ENCODE results near the gene BBX. TPM values are rescaled to one million over a fixed set of nuclear protein-coding genes. Genes with fewer than 3 reads are reported as not detected.

The BBX gene
- total RNA-seq, 1 experiment from 2014 or later: 73.2 TPM

DNA sequence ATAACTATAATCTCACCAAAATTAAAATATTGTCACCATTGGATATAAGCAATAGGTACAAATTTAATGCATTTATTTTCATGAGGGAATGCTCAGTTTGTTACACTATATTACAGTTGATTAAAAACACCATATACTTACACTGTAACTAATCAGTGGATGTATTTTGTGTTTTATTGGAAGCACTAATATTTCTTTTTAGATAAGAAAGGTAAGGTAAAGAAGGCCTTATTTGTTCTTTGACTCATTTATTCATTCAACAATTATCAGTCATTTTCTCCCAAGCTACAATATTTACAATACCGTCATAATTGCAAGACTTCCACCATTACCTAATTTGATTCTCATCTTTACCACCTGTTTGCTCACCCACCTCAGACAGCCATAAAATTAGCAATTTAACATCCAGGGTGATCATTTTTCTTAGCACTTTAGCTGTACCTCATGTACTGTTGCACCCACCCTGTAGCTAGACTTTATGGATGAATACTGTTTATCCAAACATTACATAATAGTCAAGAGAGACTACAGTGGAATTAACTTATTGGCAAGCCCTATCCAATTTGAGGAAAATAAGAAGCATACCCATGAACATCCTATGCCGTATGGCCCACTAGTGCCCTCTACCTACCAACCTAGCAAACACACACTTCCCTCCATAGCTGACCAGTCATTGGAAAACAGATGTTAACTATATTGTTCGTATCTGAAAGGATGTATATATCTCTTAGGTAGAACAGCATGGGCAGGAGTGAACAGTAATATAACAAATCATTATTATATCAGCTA lies 229.6 kb downstream of the BBX start:
- POLR2A ChIA-PET: interaction anchor here (1.2 kb wide), 1 partner anchor 331 kb away, joined by 3 read pairs; no protein-coding TSS in a partner anchor

DNA sequence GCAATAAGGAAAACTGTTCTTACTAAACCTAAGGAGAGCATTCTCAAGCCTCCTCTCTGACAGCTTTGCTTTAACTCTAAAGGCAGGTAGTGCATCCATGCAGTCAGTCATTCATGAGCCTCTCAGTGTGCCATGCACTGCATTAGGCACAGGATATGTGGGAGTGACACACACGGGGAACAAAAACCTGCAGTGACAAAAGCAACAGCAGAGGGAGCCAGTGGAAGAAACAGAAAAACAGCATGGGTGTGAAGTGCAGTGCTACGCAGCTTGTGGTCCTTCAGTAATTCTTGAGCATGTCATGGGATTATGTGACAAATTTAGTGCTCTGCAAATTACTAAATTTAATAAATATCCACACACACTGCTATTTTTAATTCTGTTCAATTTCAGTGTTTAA lies 230.7 kb downstream of the BBX start:
- Mint-ChIP-seq H3K27ac (ENCODE audit: low read depth, unreplicated experiment) (no peak overlapping the region), H3K4me3 (ENCODE audit: unreplicated experiment) (no peak overlapping the region), H3K4me1 (ENCODE audit: insufficient read depth, unreplicated experiment) (peaks cover 6% of the 10 kb centered on the region), H3K27me3 (ENCODE audit: insufficient read depth, unreplicated experiment) (no peaks in the 10 kb centered on the region), H3K36me3 (ENCODE audit: insufficient read depth, unreplicated experiment) (peaks cover 24% of the 10 kb centered on the region), H3K9me3 (ENCODE audit: unreplicated experiment) (no peaks in the 10 kb centered on the region)
- TF ChIP-seq, protein P1, sequence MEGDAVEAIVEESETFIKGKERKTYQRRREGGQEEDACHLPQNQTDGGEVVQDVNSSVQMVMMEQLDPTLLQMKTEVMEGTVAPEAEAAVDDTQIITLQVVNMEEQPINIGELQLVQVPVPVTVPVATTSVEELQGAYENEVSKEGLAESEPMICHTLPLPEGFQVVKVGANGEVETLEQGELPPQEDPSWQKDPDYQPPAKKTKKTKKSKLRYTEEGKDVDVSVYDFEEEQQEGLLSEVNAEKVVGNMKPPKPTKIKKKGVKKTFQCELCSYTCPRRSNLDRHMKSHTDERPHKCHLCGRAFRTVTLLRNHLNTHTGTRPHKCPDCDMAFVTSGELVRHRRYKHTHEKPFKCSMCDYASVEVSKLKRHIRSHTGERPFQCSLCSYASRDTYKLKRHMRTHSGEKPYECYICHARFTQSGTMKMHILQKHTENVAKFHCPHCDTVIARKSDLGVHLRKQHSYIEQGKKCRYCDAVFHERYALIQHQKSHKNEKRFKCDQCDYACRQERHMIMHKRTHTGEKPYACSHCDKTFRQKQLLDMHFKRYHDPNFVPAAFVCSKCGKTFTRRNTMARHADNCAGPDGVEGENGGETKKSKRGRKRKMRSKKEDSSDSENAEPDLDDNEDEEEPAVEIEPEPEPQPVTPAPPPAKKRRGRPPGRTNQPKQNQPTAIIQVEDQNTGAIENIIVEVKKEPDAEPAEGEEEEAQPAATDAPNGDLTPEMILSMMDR (IDR thresholded peaks at IDR 0.05; ENCODE audit: unreplicated experiment): peak; percentile 40
- CTCF ChIA-PET: interaction anchor here (0.6 to 5.0 kb wide), 12 partner anchors 10 to 568 kb away, joined by 3 to 53 read pairs (median 4); no protein-coding TSS in a partner anchor
- intact Hi-C loops (cut with micrococcal nuclease): no loop called here
- DNase-seq (ENCODE audit: unreplicated experiment): peak; percentile 63
- POLR2A ChIA-PET: no interaction called here
- no TSS peak for BruUV-seq (replicated peaks)

More for the DNA sequence above, 229.6 kb downstream of the BBX start:
- no peaks in the 10 kb centered on the region for H3K27me3 Mint-ChIP-seq (ENCODE audit: insufficient read depth, unreplicated experiment)
- CTCF ChIA-PET: interaction anchor here (0.5 to 5.0 kb wide), 26 partner anchors 9 to 1589 kb away, joined by 3 to 53 read pairs (median 4); no protein-coding TSS in a partner anchor
- H3K9me3 Mint-ChIP-seq (ENCODE audit: unreplicated experiment): no peaks in the 10 kb centered on the region
- peaks cover 6% of the 10 kb centered on the region for H3K4me1 Mint-ChIP-seq (ENCODE audit: insufficient read depth, unreplicated experiment)
- TF ChIP-seq, protein P1 (IDR thresholded peaks at IDR 0.05; ENCODE audit: unreplicated experiment): peak; percentile 42
- no TSS peak for BruUV-seq (replicated peaks)
- H3K27ac Mint-ChIP-seq (ENCODE audit: low read depth, unreplicated experiment): no peak overlapping the region
- H3K4me3 Mint-ChIP-seq (ENCODE audit: unreplicated experiment): no peak overlapping the region
- H3K36me3 Mint-ChIP-seq (ENCODE audit: insufficient read depth, unreplicated experiment): peaks cover 24% of the 10 kb centered on the region
- peak; percentile 50 for DNase-seq (ENCODE audit: unreplicated experiment)
- intact Hi-C loops (cut with micrococcal nuclease): no loop called here

DNA sequence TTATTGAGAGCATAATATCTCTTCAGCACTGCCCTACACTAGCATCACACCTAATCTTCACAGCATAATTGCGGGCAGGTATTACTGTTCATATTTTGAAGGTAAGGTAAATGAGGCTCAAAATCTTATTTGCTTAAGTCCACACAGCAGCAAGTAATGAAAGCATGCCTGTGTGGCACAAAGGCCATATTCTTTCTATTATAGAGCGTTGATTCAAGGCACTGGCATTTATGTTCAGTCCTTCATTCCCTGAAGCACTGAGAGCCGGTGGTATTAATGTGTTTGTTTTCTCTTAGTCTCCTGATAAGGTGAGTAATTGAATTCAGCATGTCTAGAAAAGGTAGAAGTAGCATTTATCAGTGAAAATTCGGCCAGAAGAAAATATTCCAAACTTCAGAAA lies 231.2 kb downstream of the BBX start:
- Mint-ChIP-seq H3K9me3 (ENCODE audit: unreplicated experiment) (no peaks in the 10 kb centered on the region), H3K4me3 (ENCODE audit: unreplicated experiment) (no peak overlapping the region), H3K27me3 (ENCODE audit: insufficient read depth, unreplicated experiment) (no peaks in the 10 kb centered on the region), H3K36me3 (ENCODE audit: insufficient read depth, unreplicated experiment) (peaks cover 24% of the 10 kb centered on the region), H3K4me1 (ENCODE audit: insufficient read depth, unreplicated experiment) (peaks cover 6% of the 10 kb centered on the region), H3K27ac (ENCODE audit: low read depth, unreplicated experiment) (no peak overlapping the region)
- no TSS peak for BruUV-seq (replicated peaks)
- intact Hi-C loops (cut with micrococcal nuclease): loop anchor here (2.0 kb wide), 1 partner anchor 653 kb away; no protein-coding TSS in a partner anchor
- ChIA-PET POLR2A (no interaction called here), CTCF (interaction anchor here (0.6 to 3.2 kb wide), 5 partner anchors 10 to 518 kb away, joined by 3 to 9 read pairs (median 3); no protein-coding TSS in a partner anchor)
- no peak for DNase-seq (ENCODE audit: unreplicated experiment)
- TF ChIP-seq, protein P1 (IDR thresholded peaks at IDR 0.05; ENCODE audit: unreplicated experiment): no peak

DNA sequence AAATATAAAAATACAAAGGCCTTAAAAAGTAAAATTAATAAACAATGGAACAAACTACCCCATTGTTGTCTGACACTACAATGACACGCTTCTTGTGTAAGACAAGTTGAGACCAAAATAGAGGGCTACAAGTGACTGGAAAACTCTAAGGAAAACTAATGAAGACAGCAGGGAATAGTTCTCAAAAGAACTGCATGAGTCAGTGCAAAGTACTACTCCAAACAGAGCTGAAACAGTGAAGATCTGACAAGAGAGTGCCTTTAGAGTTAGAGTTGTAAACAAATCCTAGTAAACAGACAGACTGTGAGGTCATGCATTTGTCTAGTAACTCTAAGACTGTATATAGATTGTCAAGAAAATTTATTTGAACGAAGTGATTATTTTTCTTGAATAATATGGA lies 233.9 kb downstream of the BBX start:
- no TSS peak for BruUV-seq (replicated peaks)
- TF ChIP-seq, protein P1 (IDR thresholded peaks at IDR 0.05; ENCODE audit: unreplicated experiment): no peak
- Mint-ChIP-seq H3K4me1 (ENCODE audit: insufficient read depth, unreplicated experiment) (peaks cover 6% of the 10 kb centered on the region), H3K36me3 (ENCODE audit: insufficient read depth, unreplicated experiment) (peaks cover 13% of the 10 kb centered on the region), H3K9me3 (ENCODE audit: unreplicated experiment) (no peaks in the 10 kb centered on the region), H3K27ac (ENCODE audit: low read depth, unreplicated experiment) (no peak overlapping the region), H3K4me3 (ENCODE audit: unreplicated experiment) (no peak overlapping the region), H3K27me3 (ENCODE audit: insufficient read depth, unreplicated experiment) (no peaks in the 10 kb centered on the region)
- no peak for DNase-seq (ENCODE audit: unreplicated experiment)
- intact Hi-C loops (cut with micrococcal nuclease): no loop called here
- CTCF ChIA-PET: interaction anchor here (0.7 to 2.3 kb wide), 3 partner anchors 15 to 80 kb away, joined by 3 to 6 read pairs (median 3); no protein-coding TSS in a partner anchor
- POLR2A ChIA-PET: interaction anchor here (0.7 kb wide), 1 partner anchor 72 kb away, joined by 3 read pairs; no protein-coding TSS in a partner anchor
